Tibial nerve (tissue), 4 donors: ENCODE measurements around the gene DGKI.

Experiments
- EP300 ChIP-seq, 2 donors: sonication (generic); formaldehyde crosslinking; IDR thresholded peaks; one replicate each; pipeline ENCODE4 v1.6.1; 2017; ENCODE audit warnings: antibody characterized with exemption in 2 of 2, mild to moderate bottlenecking in 1 of 2
- POLR2A ChIP-seq, 2 donors: fragments of 450-650 bp; IDR thresholded peaks; one replicate each; pipeline ENCODE4 v1.6.1; 2017; ENCODE audit warnings: antibody characterized with exemption in 2 of 2, mild to moderate bottlenecking in 2 of 2, moderate library complexity in 2 of 2
- TF ChIP-seq, protein P1 (sequence below), 5 experiments: fragments of 200-600 bp in 3 of 5; fragments of 450-650 bp in 2 of 5; sonication (generic) in 3 of 5; IDR thresholded peaks; one replicate each; pipeline ENCODE4 v1.5.1; 2016 to 2019; ENCODE audit warnings: antibody characterized with exemption in 5 of 5, mild to moderate bottlenecking in 3 of 5, moderate library complexity in 2 of 5

DNA sequence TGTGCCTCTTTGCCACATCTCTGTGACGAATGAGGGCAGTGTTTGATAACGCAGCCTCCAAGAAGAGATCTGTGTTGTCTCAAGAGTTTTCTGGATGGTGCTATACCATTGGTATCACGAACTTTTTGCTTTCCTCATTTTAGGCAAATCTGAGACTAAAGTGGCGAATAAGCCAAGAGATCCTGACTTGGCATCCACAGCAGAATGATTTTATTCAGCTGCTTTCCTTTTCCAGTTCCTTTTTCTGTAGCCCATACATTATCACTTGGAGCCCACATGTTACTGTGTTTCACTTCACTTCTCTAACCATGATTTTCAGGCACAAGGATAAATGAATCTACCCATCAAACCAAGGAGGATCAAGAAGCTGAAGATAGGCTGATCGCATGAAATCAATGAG lies 325.3 kb downstream of the DGKI start:
- TF ChIP-seq, protein P1, sequence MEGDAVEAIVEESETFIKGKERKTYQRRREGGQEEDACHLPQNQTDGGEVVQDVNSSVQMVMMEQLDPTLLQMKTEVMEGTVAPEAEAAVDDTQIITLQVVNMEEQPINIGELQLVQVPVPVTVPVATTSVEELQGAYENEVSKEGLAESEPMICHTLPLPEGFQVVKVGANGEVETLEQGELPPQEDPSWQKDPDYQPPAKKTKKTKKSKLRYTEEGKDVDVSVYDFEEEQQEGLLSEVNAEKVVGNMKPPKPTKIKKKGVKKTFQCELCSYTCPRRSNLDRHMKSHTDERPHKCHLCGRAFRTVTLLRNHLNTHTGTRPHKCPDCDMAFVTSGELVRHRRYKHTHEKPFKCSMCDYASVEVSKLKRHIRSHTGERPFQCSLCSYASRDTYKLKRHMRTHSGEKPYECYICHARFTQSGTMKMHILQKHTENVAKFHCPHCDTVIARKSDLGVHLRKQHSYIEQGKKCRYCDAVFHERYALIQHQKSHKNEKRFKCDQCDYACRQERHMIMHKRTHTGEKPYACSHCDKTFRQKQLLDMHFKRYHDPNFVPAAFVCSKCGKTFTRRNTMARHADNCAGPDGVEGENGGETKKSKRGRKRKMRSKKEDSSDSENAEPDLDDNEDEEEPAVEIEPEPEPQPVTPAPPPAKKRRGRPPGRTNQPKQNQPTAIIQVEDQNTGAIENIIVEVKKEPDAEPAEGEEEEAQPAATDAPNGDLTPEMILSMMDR (IDR thresholded peaks at IDR 0.05): no peak
- TF ChIP-seq POLR2A (IDR thresholded peaks at IDR 0.05) (no peak), EP300 (IDR thresholded peaks at IDR 0.05) (no peak)
